ENCODE measurements around the gene PLCH2. TPM values are rescaled to one million over a fixed set of nuclear protein-coding genes. Genes with fewer than 3 reads are reported as not detected.

PLCH2 gene
- 1 to 10 TPM; 1.2 to 1.4 TPM for total RNA-seq

- Mint-ChIP-seq H3K9me3 (no peaks in the 10 kb centered on the region), H3K4me3 (no peak within 1 kb of the TSS), H3K4me1 (no peaks in the 10 kb centered on the region), H3K27ac (no peak within 1 kb of the TSS), H3K27me3 (no peaks in the 10 kb centered on the region), H3K36me3 (no peaks in the 10 kb centered on the region)
- no peak for DNase-seq
Measured at GRCh38 chr1:2476061-2476999, at the start of gene PLCH2. Gene PLCH2 (plus strand): TSS chr1:2476289. CDS start chr1:2476589, 300 bp downstream.

GRCh38 chr1:2426540-2426939 lies 49.5 kb upstream of the PLCH2 start:
- no peaks in the 10 kb centered on the region for H3K27me3 Mint-ChIP-seq
- no peak overlapping the region for H3K27ac Mint-ChIP-seq
- DNase-seq, result no peak
- H3K4me1 Mint-ChIP-seq, result no peaks in the 10 kb centered on the region
- H3K36me3 Mint-ChIP-seq, result no peaks in the 10 kb centered on the region
- peaks cover 2% of the 10 kb centered on the region for H3K9me3 Mint-ChIP-seq
- H3K4me3 Mint-ChIP-seq, result no peak overlapping the region

GRCh38 chr1:2427051-2427450 lies 49.0 kb upstream of the PLCH2 start:
- H3K27me3 Mint-ChIP-seq, result no peaks in the 10 kb centered on the region
- H3K9me3 Mint-ChIP-seq, result peaks cover 2% of the 10 kb centered on the region
- no peaks in the 10 kb centered on the region for H3K4me1 Mint-ChIP-seq
- DNase-seq, result no peak
- no peak overlapping the region for H3K4me3 Mint-ChIP-seq
- H3K36me3 Mint-ChIP-seq, result no peaks in the 10 kb centered on the region
- H3K27ac Mint-ChIP-seq, result no peak overlapping the region

GRCh38 chr1:2427976-2428375 lies 48.1 kb upstream of the PLCH2 start:
- Mint-ChIP-seq H3K4me3 (no peak overlapping the region), H3K9me3 (peaks cover 2% of the 10 kb centered on the region), H3K4me1 (no peaks in the 10 kb centered on the region), H3K27ac (no peak overlapping the region), H3K36me3 (no peaks in the 10 kb centered on the region), H3K27me3 (no peaks in the 10 kb centered on the region)
- no peak for DNase-seq

- Mint-ChIP-seq H3K4me1 (no peaks in the 10 kb centered on the region), H3K4me3 (no peak overlapping the region), H3K9me3 (peaks cover 2% of the 10 kb centered on the region), H3K27ac (no peak overlapping the region), H3K27me3 (no peaks in the 10 kb centered on the region), H3K36me3 (no peaks in the 10 kb centered on the region)
- no peak for DNase-seq
Measured at GRCh38 chr1:2428490-2428889, 47.6 kb upstream of the PLCH2 start.

GRCh38 chr1:2429780-2430591 lies 46.1 kb upstream of the PLCH2 start:
- no peaks in the 10 kb centered on the region for H3K4me1 Mint-ChIP-seq
- H3K9me3 Mint-ChIP-seq, result peaks cover 2% of the 10 kb centered on the region
- H3K36me3 Mint-ChIP-seq, result no peaks in the 10 kb centered on the region
- H3K27me3 Mint-ChIP-seq, result no peaks in the 10 kb centered on the region
- H3K27ac Mint-ChIP-seq, result no peak overlapping the region
- no peak overlapping the region for H3K4me3 Mint-ChIP-seq
- no peak for DNase-seq

- no peaks in the 10 kb centered on the region for H3K27me3 Mint-ChIP-seq
- H3K4me3 Mint-ChIP-seq, result no peak overlapping the region
- peaks cover 2% of the 10 kb centered on the region for H3K9me3 Mint-ChIP-seq
- H3K27ac Mint-ChIP-seq, result no peak overlapping the region
- H3K4me1 Mint-ChIP-seq, result no peaks in the 10 kb centered on the region
- no peak for DNase-seq
- H3K36me3 Mint-ChIP-seq, result no peaks in the 10 kb centered on the region
Measured at GRCh38 chr1:2430592-2430973, 45.5 kb upstream of the PLCH2 start.

- no peak overlapping the region for H3K27ac Mint-ChIP-seq
- H3K36me3 Mint-ChIP-seq, result no peaks in the 10 kb centered on the region
- no peak for DNase-seq
- H3K27me3 Mint-ChIP-seq, result no peaks in the 10 kb centered on the region
- no peaks in the 10 kb centered on the region for H3K4me1 Mint-ChIP-seq
- H3K4me3 Mint-ChIP-seq, result no peak overlapping the region
- H3K9me3 Mint-ChIP-seq, result peaks cover 2% of the 10 kb centered on the region
Measured at GRCh38 chr1:2431103-2431502, 45.0 kb upstream of the PLCH2 start.

- H3K4me3 Mint-ChIP-seq, result no peak overlapping the region
- H3K27ac Mint-ChIP-seq, result no peak overlapping the region
- no peaks in the 10 kb centered on the region for H3K4me1 Mint-ChIP-seq
- H3K36me3 Mint-ChIP-seq, result no peaks in the 10 kb centered on the region
- peaks cover 2% of the 10 kb centered on the region for H3K9me3 Mint-ChIP-seq
- no peaks in the 10 kb centered on the region for H3K27me3 Mint-ChIP-seq
- no peak for DNase-seq
Measured at GRCh38 chr1:2431518-2431917, 44.6 kb upstream of the PLCH2 start.

- Mint-ChIP-seq H3K27me3 (no peaks in the 10 kb centered on the region), H3K4me3 (no peak overlapping the region), H3K4me1 (no peaks in the 10 kb centered on the region), H3K36me3 (no peaks in the 10 kb centered on the region), H3K27ac (no peak overlapping the region), H3K9me3 (peaks cover 2% of the 10 kb centered on the region)
- no peak for DNase-seq
Measured at GRCh38 chr1:2432441-2432844, 43.6 kb upstream of the PLCH2 start.

GRCh38 chr1:2433196-2433595 lies 42.9 kb upstream of the PLCH2 start:
- H3K36me3 Mint-ChIP-seq, result no peaks in the 10 kb centered on the region
- H3K4me1 Mint-ChIP-seq, result no peaks in the 10 kb centered on the region

GRCh38 chr1:2433936-2434655 lies 42.0 kb upstream of the PLCH2 start:
- no peak for DNase-seq
- Mint-ChIP-seq H3K4me1 (no peaks in the 10 kb centered on the region), H3K4me3 (no peak overlapping the region), H3K27me3 (no peaks in the 10 kb centered on the region), H3K27ac (no peak overlapping the region), H3K9me3 (peaks cover 2% of the 10 kb centered on the region), H3K36me3 (no peaks in the 10 kb centered on the region)

More at GRCh38 chr1:2433196-2433595, 42.9 kb upstream of the PLCH2 start:
- H3K27me3 Mint-ChIP-seq, result no peaks in the 10 kb centered on the region
- DNase-seq, result no peak
- no peak overlapping the region for H3K27ac Mint-ChIP-seq
- no peak overlapping the region for H3K4me3 Mint-ChIP-seq
- H3K9me3 Mint-ChIP-seq, result peaks cover 2% of the 10 kb centered on the region

GRCh38 chr1:2435091-2435490 lies 41.0 kb upstream of the PLCH2 start:
- H3K36me3 Mint-ChIP-seq, result no peaks in the 10 kb centered on the region
- no peaks in the 10 kb centered on the region for H3K9me3 Mint-ChIP-seq
- no peak overlapping the region for H3K4me3 Mint-ChIP-seq
- DNase-seq, result no peak
- H3K27me3 Mint-ChIP-seq, result no peaks in the 10 kb centered on the region
- no peak overlapping the region for H3K27ac Mint-ChIP-seq
- H3K4me1 Mint-ChIP-seq, result no peaks in the 10 kb centered on the region

- no peak for DNase-seq
- no peaks in the 10 kb centered on the region for H3K4me1 Mint-ChIP-seq
- H3K27ac Mint-ChIP-seq, result no peak overlapping the region
- no peak overlapping the region for H3K4me3 Mint-ChIP-seq
- no peaks in the 10 kb centered on the region for H3K27me3 Mint-ChIP-seq
- no peaks in the 10 kb centered on the region for H3K36me3 Mint-ChIP-seq
- no peaks in the 10 kb centered on the region for H3K9me3 Mint-ChIP-seq
Measured at GRCh38 chr1:2435746-2436355, 40.2 kb upstream of the PLCH2 start.

GRCh38 chr1:2436876-2437275 lies 39.2 kb upstream of the PLCH2 start:
- no peak overlapping the region for H3K4me3 Mint-ChIP-seq
- no peak overlapping the region for H3K27ac Mint-ChIP-seq
- no peaks in the 10 kb centered on the region for H3K4me1 Mint-ChIP-seq

More at GRCh38 chr1:2436876-2437275, 39.2 kb upstream of the PLCH2 start:
- no peak for DNase-seq
- H3K36me3 Mint-ChIP-seq, result no peaks in the 10 kb centered on the region
- no peaks in the 10 kb centered on the region for H3K27me3 Mint-ChIP-seq
- H3K9me3 Mint-ChIP-seq, result no peaks in the 10 kb centered on the region

All from activated naive CD8-positive, alpha-beta T cell treated with anti-CD3 and anti-CD28 coated beads for 36 hours (primary cell).